ENCODE data around the gene EREG.

DNA sequence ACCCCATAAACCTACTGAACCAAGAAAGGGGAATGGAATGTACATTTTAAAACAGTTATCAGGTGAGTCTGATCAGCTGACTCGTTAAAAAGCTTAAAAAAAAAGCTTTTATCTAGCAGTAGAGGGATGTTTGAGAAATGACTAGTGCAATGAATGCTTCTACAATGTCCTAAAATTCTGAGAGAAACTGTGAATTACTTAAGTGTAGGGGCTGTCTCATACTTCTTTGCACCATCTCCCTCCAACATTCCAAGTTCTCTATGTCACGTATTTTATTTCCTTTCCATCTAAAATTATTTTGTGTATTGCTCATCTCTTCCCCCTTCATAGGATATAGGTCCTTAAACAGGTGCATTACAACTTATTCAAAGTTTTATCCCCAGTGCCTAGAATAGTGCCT lies 68.1 kb downstream of the EREG start:
- TF ChIP-seq, protein P1, sequence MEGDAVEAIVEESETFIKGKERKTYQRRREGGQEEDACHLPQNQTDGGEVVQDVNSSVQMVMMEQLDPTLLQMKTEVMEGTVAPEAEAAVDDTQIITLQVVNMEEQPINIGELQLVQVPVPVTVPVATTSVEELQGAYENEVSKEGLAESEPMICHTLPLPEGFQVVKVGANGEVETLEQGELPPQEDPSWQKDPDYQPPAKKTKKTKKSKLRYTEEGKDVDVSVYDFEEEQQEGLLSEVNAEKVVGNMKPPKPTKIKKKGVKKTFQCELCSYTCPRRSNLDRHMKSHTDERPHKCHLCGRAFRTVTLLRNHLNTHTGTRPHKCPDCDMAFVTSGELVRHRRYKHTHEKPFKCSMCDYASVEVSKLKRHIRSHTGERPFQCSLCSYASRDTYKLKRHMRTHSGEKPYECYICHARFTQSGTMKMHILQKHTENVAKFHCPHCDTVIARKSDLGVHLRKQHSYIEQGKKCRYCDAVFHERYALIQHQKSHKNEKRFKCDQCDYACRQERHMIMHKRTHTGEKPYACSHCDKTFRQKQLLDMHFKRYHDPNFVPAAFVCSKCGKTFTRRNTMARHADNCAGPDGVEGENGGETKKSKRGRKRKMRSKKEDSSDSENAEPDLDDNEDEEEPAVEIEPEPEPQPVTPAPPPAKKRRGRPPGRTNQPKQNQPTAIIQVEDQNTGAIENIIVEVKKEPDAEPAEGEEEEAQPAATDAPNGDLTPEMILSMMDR (conservative IDR thresholded peaks at IDR 0.05) = no peak
- no peak for TF ChIP-seq EZH2 (IDR thresholded peaks at IDR 0.05; ENCODE audit: low read depth)

All from PC-9 (cell line).